IMR-90 (cell line): ENCODE data around the gene PTBP1. TPM values are rescaled to one million over a fixed set of nuclear protein-coding genes. Genes with fewer than 3 reads are reported as not detected.

Experiments
- ATAC-seq: fragments of 200-7000 bp; cut with Tn5 transposase; 2 replicates; pipeline ENCODE4 v1.9.1; 2020; ENCODE audit warnings: low read depth, mild to moderate bottlenecking, moderate library complexity
- BruUV-seq: library from RNA; stranded (reverse); fragments of 400-500 nt; replicated peaks from 2 replicates; lab custom pipeline; 2021; lab: Mats Ljungman, UMichigan
- CTCF ChIA-PET: fragments of 300-600 bp; formaldehyde crosslinking; extraction: SDS; loops from one replicate; lab custom pipeline; 2021; ENCODE audit warnings: antibody characterized with exemption; lab: Yijun Ruan, JAX
- POLR2A ChIA-PET: fragments of 300-600 bp; sonication (Branson Sonifier 250); formaldehyde crosslinking; loops from one replicate; lab custom pipeline; 2022; ENCODE audit warnings: antibody characterized with exemption; ENCODE audit not compliant: unreplicated experiment; lab: Charles Lee
- DNase-seq: peaks from one replicate; pipeline ENCODE4 v3.0.0; 2013
- H2AFZ ChIP-seq: replicated peaks from 2 replicates; pipeline ENCODE3; 2013; ENCODE audit warnings: low read length, mild to moderate bottlenecking; ENCODE audit not compliant: poor library complexity
- H2AK5ac ChIP-seq: 2 replicates; pipeline ENCODE4 v1.6.1; 2013; ENCODE audit warnings: low read depth, low read length, inconsistent platforms
- H2AK9ac ChIP-seq: replicated peaks from 2 replicates; pipeline ENCODE3; 2013; ENCODE audit warnings: mild to moderate bottlenecking, low read depth, low read length, moderate library complexity; ENCODE audit not compliant: poor library complexity
- H2BK120ac ChIP-seq: 2 replicates; pipeline ENCODE4 v1.6.1; 2013; ENCODE audit warnings: low read depth, low read length, inconsistent platforms
- H2BK15ac ChIP-seq: 3 replicates; pipeline ENCODE4 v1.6.1; 2013; ENCODE audit warnings: low read depth, low read length, inconsistent platforms
- H2BK20ac ChIP-seq: 2 replicates; pipeline ENCODE4 v1.6.1; 2013; ENCODE audit warnings: low read depth, mild to moderate bottlenecking, inconsistent platforms, low read length, moderate library complexity
- H2BK5ac ChIP-seq: 2 replicates; pipeline ENCODE4 v1.6.1; 2013; ENCODE audit warnings: mild to moderate bottlenecking, low read depth, low read length, inconsistent platforms; ENCODE audit not compliant: poor library complexity, severe bottlenecking
- H3K14ac ChIP-seq: replicated peaks from 2 replicates; pipeline ENCODE4 v1.6.1; 2013; ENCODE audit warnings: low read depth, low read length, inconsistent platforms
- H3K18ac ChIP-seq: 2 replicates; pipeline ENCODE4 v1.6.1; 2013; ENCODE audit warnings: low read depth, low read length, control low read depth
- H3K23ac ChIP-seq: 2 replicates; pipeline ENCODE4 v1.6.1; 2013; ENCODE audit warnings: low read depth, low read length, inconsistent platforms
- H3K27ac ChIP-seq: 2 replicates; pipeline ENCODE4 v1.5.1; 2013; ENCODE audit warnings: mild to moderate bottlenecking, control low read depth, low read length; ENCODE audit not compliant: insufficient read depth
- H3K27me3 ChIP-seq: 2 replicates; pipeline ENCODE4 v1.6.1; 2013; ENCODE audit warnings: low read length; ENCODE audit not compliant: control insufficient read depth, insufficient read depth
- H3K36me3 ChIP-seq: 2 replicates; pipeline ENCODE4 v1.6.1; 2013; ENCODE audit warnings: low read length, mixed read lengths; ENCODE audit not compliant: control insufficient read depth, insufficient read depth
- H3K4ac ChIP-seq: 2 replicates; pipeline ENCODE4 v1.6.1; 2013; ENCODE audit warnings: low read depth, low read length, inconsistent platforms
- H3K4me1 ChIP-seq: 2 replicates; pipeline ENCODE4 v1.6.1; 2013; ENCODE audit warnings: low read length, mixed read lengths; ENCODE audit not compliant: control insufficient read depth, insufficient read depth
- H3K4me2 ChIP-seq: 2 replicates; pipeline ENCODE4 v1.6.1; 2013; ENCODE audit warnings: low read depth, mild to moderate bottlenecking, control low read depth, low read length, moderate library complexity
- H3K4me3 ChIP-seq: 2 replicates; pipeline ENCODE4 v1.5.1; 2013; ENCODE audit warnings: low read depth, mild to moderate bottlenecking, control low read depth, low read length, moderate library complexity; ENCODE audit not compliant: insufficient read depth
- H3K56ac ChIP-seq: 2 replicates; pipeline ENCODE4 v1.6.1; 2013; ENCODE audit warnings: low read length, inconsistent platforms; ENCODE audit not compliant: insufficient read depth; ENCODE audit errors: extremely low read depth
- H3K79me1 ChIP-seq, 2 experiments: 2 replicates each; pipeline ENCODE4 v1.6.1; 2013; ENCODE audit warnings: low read length in 2 of 2, inconsistent platforms in 1 of 2, low read depth in 1 of 2
- H3K9ac ChIP-seq: 2 replicates; pipeline ENCODE4 v1.6.1; 2013; ENCODE audit warnings: low read depth, low read length, control low read depth
- H3K9me1 ChIP-seq: 2 replicates; pipeline ENCODE4 v1.6.1; 2013; ENCODE audit warnings: low read length, inconsistent platforms; ENCODE audit not compliant: insufficient read depth
- H3K9me3 ChIP-seq: 2 replicates; pipeline ENCODE4 v1.6.1; 2013; ENCODE audit warnings: low read length; ENCODE audit not compliant: control insufficient read depth, insufficient read depth
- H4K20me1 ChIP-seq: 2 replicates; pipeline ENCODE4 v1.6.1; 2013; ENCODE audit warnings: low read length, inconsistent platforms; ENCODE audit not compliant: insufficient read depth
- H4K5ac ChIP-seq: 2 replicates; pipeline ENCODE4 v1.6.1; 2013; ENCODE audit warnings: mild to moderate bottlenecking, low read depth, low read length, control low read depth
- H4K8ac ChIP-seq, 2 experiments: 2 replicates each; pipeline ENCODE4 v1.6.1; 2013; ENCODE audit warnings: low read depth in 2 of 2, low read length in 2 of 2, control low read depth in 1 of 2, inconsistent platforms in 1 of 2
- H4K91ac ChIP-seq: 2 replicates; pipeline ENCODE4 v1.6.1; 2013; ENCODE audit warnings: low read depth, low read length, inconsistent platforms; ENCODE audit not compliant: insufficient read depth
- MAFK ChIP-seq: IDR thresholded peaks from 2 replicates; pipeline ENCODE4 v1.6.1; 2012; ENCODE audit warnings: low read depth, low read length, improper control_type of control experiment
- SMC3 ChIP-seq: fragments of 150-350 bp; IDR thresholded peaks from 2 replicates; pipeline ENCODE4 v1.6.1; 2016; ENCODE audit warnings: low read depth, mild to moderate bottlenecking, antibody characterized with exemption, low read length, moderate library complexity
- WGBS, 2 experiments: methylation state at CpG; one replicate each; pipeline versions ENCODE4 v1.1.5 to v1.1.7; 2013; ENCODE audit warnings: missing lambda C conversion rate in 2 of 2; ENCODE audit not compliant: insufficient read length in 1 of 2; ENCODE audit errors: extremely low coverage in 2 of 2; 5-methylcytosine and 5-hydroxymethylcytosine counted together
- dilution Hi-C: fragments of 300-500 bp; cut with HindIII; formaldehyde crosslinking; loops from one replicate; pipeline ENCODE4 v1.14.3; 2018; ENCODE audit warnings: low sequenced_read_pairs; ENCODE audit not compliant: unreplicated experiment
- in situ Hi-C: fragments of 300-500 bp; cut with MboI; formaldehyde crosslinking; loops from 3 replicates; pipeline ENCODE4 v1.14.3; 2019; ENCODE audit warnings: low sequenced_read_pairs, inconsistent platforms, mixed read lengths
- intact Hi-C: fragments of 100-400 bp; cut with micrococcal nuclease; formaldehyde crosslinking; loops from 2 replicates; pipeline ENCODE4 v1.10.0; 2022
- polyA plus RNA-seq, 3 experiments: library from polyadenylated mRNA; depleted of rRNA; stranded (reverse); fragments of >200 nt; gene quantifications; 2 replicates each; pipeline ENCODE4 v1.2.3, GENCODE V29; 2012; ENCODE audit warnings: low replicate concordance in 1 of 3
- total RNA-seq: library from RNA; depleted of rRNA; stranded (reverse); fragments of >200 nt; gene quantifications from 2 replicates; pipeline ENCODE4 v1.2.3, GENCODE V29; 2012

The PTBP1 gene
- total and polyA plus RNA-seq, 2 of the 4 experiments (the other 2 are of a cell fraction) = 146 to 269 TPM

DNA sequence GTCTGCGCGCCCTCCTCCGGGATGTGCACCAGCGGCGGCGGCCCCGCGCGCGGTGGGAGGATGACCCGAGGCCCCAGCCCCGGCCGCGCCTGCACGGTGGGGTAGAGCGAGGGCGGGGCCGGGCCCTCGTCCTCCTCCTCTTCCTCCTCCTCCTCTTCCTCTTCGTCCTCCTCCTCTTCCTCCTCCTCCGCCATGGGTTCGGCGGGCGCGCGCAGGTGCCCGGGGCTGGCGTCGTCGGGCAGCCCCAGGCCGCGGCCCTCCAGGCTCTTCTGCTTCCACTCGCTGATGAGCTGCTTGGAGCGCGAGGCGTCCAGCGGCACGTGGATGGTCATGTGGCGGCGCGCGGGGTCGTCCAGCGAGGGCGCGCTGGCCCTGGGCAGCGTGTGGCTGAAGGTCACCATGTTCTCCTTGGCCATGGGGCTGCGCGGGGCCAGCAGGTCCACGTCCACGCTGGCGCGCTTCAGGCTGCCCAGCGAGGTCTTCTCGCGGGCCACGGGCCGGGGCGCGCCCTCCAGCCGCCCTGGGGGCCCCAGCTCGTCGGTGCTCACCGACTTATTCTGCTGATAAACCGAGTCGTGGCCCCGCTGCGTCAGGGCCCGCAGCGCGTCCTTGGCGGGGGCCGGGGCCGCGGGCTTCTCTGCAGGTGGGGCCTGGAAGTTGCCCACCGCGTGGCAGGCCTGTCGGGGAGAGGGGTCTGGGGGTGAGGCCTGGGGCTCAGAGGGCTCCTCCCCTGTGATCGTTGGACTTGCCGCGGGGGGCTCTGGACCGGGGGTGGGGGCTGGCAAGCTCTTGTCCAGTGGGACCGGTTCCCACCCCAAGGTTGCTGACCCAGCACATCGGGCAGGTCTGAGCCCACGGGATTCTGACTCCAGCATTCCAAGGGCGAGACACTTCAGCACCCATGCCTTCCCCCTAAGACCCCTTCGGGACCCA is 16.2 kb downstream of the PTBP1 start:
- no peak overlapping the region for H3K14ac ChIP-seq
- no peak overlapping the region for H2BK120ac ChIP-seq
- H2BK5ac ChIP-seq = no peak overlapping the region
- intact Hi-C loops (no loop called here), dilution Hi-C loops (no loop called here), in situ Hi-C loops (no loop called here)
- no peak overlapping the region for H3K56ac ChIP-seq
- no peak overlapping the region for H3K4me3 ChIP-seq
- no peak overlapping the region for H3K4me2 ChIP-seq
- H3K18ac ChIP-seq = no peak overlapping the region
- no peak overlapping the region for H2AK9ac ChIP-seq
- H3K27me3 ChIP-seq = no peaks in the 10 kb centered on the region
- peaks cover 42% of the 10 kb centered on the region for H4K20me1 ChIP-seq
- no peak overlapping the region for H2AFZ ChIP-seq
- DNase-seq = no peak
- no TSS peak for BruUV-seq
- H4K91ac ChIP-seq = no peak overlapping the region
- ATAC-seq = no peak; the same call in 1 of the 2 replicates
- no peak overlapping the region for H3K23ac ChIP-seq
- H2AK5ac ChIP-seq = no peak overlapping the region
- peaks cover 8 to 20% of the 10 kb centered on the region in 2 experiments for H3K79me1 ChIP-seq
- H3K4me1 ChIP-seq = no peaks in the 10 kb centered on the region
- no peak overlapping the region for H3K27ac ChIP-seq
- 95% methylated on average over 58 of the region's 87 CpGs; no CpG with 5 or more reads in 1 of the 2 experiments for WGBS, 2 experiments
- peak; percentile 39; the same call in 1 of the 2 replicates for TF ChIP-seq MAFK
- TF ChIP-seq SMC3 = no peak
- ChIA-PET POLR2A (no interaction called here), CTCF (no interaction called here)
- no peak overlapping the region for H3K9ac ChIP-seq
- H4K5ac ChIP-seq = no peak overlapping the region
- H2BK15ac ChIP-seq = no peak overlapping the region
- H3K9me3 ChIP-seq = no peaks in the 10 kb centered on the region
- no peak overlapping the region for H2BK20ac ChIP-seq
- H3K36me3 ChIP-seq = peaks cover 60% of the 10 kb centered on the region
- no peaks in the 10 kb centered on the region for H3K9me1 ChIP-seq
- H4K8ac ChIP-seq = no peak overlapping the region
- no peak overlapping the region for H3K4ac ChIP-seq
